Activated CD8-positive, alpha-beta memory T cell treated with anti-CD3 and anti-CD28 coated beads, Interleukin-2, amount 10 ng/mL, durations not matched to agents 7 days and 5 days (primary cell): Measurements from ENCODE around the gene PTPN12. TPM values are rescaled to one million over a fixed set of nuclear protein-coding genes. Genes with fewer than 3 reads are reported as not detected.

Experiments
- ATAC-seq: fragments of 150-1000 bp; cut with Tn5 transposase; one replicate; pipeline ENCODE4 v1.10.0; 2021; ENCODE audit warnings: moderate library complexity
- CTCF ChIA-PET: fragments of 350-600 bp; sonication (Branson Sonifier 250); formaldehyde crosslinking; loops from one replicate; lab custom pipeline; 2021; ENCODE audit warnings: antibody characterized with exemption; lab: Charles Lee
- DNase-seq: peaks from one replicate; pipeline ENCODE4 v3.0.0-alpha.2; 2020
- H3K27ac Mint-ChIP-seq: one replicate; pipeline ENCODE4 v1.8.0; 2021; ENCODE audit warnings: mild to moderate bottlenecking, mixed read lengths
- H3K27me3 Mint-ChIP-seq: one replicate; pipeline ENCODE4 v1.8.0; 2021; ENCODE audit warnings: mixed read lengths
- H3K36me3 Mint-ChIP-seq: one replicate; pipeline ENCODE4 v1.8.0; 2021; ENCODE audit warnings: mild to moderate bottlenecking, mixed read lengths
- H3K4me1 Mint-ChIP-seq: one replicate; pipeline ENCODE4 v1.8.0; 2021; ENCODE audit warnings: mixed read lengths
- H3K4me3 Mint-ChIP-seq: one replicate; pipeline ENCODE4 v1.8.0; 2021; ENCODE audit warnings: mild to moderate bottlenecking, moderate library complexity, mixed read lengths
- H3K9me3 Mint-ChIP-seq: one replicate; pipeline ENCODE4 v1.8.0; 2022; ENCODE audit warnings: low read depth, mixed read lengths
- total RNA-seq, 2 experiments: library from RNA; stranded (reverse); gene quantifications; one replicate each; pipeline ENCODE4 v1.2.3, GENCODE V29; 2021

Gene PTPN12
- total RNA-seq, 2 experiments from 2014 or later = 20.6 to 20.8 TPM

DNA sequence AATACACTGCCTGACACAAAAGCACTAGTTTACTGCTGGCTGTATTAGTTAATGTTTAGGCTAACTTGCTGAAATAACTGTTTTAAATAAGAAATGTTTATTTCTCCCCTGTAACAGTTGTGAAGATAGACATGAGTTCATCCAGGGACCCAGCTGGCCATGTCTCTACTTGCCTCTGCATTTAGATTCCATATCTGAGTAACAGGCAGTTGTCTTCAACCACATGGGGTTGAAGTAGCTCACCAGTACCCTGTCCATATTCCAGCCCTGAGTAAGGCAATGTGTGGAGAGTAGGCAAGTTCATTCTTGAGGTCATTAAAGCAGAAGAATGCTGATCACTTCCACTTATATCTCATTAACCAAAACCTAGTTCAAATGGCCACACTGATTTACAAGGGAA lies 128.1 kb downstream of the PTPN12 start:
- Mint-ChIP-seq H3K4me3 (no peak overlapping the region), H3K27me3 (no peaks in the 10 kb centered on the region), H3K9me3 (no peaks in the 10 kb centered on the region), H3K27ac (no peak overlapping the region), H3K36me3 (no peaks in the 10 kb centered on the region), H3K4me1 (no peaks in the 10 kb centered on the region)
- ATAC-seq = no peak
- no peak for DNase-seq
- CTCF ChIA-PET = interaction anchor here (1.0 to 2.2 kb wide), 2 partner anchors 9 to 14 kb away, joined by 3 to 10 read pairs; no protein-coding TSS in a partner anchor

GRCh38 chr7:77667459-77668086 lies 130.5 kb downstream of the PTPN12 start:
- no peak overlapping the region for H3K27ac Mint-ChIP-seq
- DNase-seq (no peak), ATAC-seq (no peak)
- no peaks in the 10 kb centered on the region for H3K27me3 Mint-ChIP-seq
- no peaks in the 10 kb centered on the region for H3K4me1 Mint-ChIP-seq
- CTCF ChIA-PET = interaction anchor here (0.9 to 2.2 kb wide), 3 partner anchors 9 to 92 kb away, joined by 3 to 7 read pairs (median 3); no protein-coding TSS in a partner anchor
- H3K9me3 Mint-ChIP-seq = no peaks in the 10 kb centered on the region
- no peak overlapping the region for H3K4me3 Mint-ChIP-seq
- H3K36me3 Mint-ChIP-seq = no peaks in the 10 kb centered on the region

DNA sequence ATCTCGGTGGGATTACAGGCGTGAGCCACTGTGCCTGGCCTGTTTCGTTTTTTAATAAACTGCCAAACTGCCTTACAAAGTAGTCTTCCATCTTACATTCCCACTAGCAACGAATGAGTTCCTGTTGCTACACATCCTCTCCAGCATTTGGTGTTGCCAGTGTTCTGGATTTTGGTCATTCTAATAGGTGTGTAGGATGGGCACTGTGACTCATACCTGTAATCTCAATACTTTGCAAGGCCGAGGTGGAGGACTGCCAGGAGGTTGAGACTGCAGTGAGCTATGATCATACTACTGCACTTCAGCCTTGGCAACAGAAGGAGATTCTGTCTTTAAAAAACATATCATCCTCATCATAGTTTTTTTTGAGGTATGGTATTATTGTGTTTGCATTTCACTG lies 137.8 kb downstream of the PTPN12 start:
- CTCF ChIA-PET = interaction anchor here (1.1 to 3.1 kb wide), 3 partner anchors 10 to 84 kb away, joined by 3 to 15 read pairs (median 6); no protein-coding TSS in a partner anchor
- ATAC-seq (peak; percentile 49), DNase-seq (no peak)
- Mint-ChIP-seq H3K4me1 (peaks cover 4% of the 10 kb centered on the region), H3K27ac (no peak overlapping the region), H3K4me3 (no peak overlapping the region), H3K9me3 (no peaks in the 10 kb centered on the region), H3K27me3 (no peaks in the 10 kb centered on the region), H3K36me3 (no peaks in the 10 kb centered on the region)

DNA sequence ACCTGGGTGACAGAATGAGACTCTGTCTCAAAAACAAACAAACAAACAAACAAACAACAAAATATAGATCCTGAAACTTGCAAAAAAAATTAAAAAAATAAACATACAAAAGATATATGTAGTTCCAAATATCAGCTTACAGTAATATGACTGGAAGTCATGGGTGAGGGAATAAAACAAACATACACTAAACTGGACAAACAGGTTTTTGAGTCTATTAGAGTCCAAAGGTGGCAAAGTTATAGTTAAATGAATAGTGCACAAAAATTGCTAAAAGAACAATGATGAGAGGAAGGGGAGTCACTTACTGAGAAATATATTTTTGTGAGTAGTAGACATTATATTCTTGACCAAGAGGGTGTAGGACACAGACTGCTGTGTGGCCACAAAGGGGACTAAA lies 142.5 kb downstream of the PTPN12 start:
- no peak overlapping the region for H3K4me3 Mint-ChIP-seq
- ATAC-seq = no peak
- CTCF ChIA-PET = interaction anchor here (1.0 kb wide), 1 partner anchor 26 kb away, joined by 3 read pairs; no protein-coding TSS in a partner anchor

DNA sequence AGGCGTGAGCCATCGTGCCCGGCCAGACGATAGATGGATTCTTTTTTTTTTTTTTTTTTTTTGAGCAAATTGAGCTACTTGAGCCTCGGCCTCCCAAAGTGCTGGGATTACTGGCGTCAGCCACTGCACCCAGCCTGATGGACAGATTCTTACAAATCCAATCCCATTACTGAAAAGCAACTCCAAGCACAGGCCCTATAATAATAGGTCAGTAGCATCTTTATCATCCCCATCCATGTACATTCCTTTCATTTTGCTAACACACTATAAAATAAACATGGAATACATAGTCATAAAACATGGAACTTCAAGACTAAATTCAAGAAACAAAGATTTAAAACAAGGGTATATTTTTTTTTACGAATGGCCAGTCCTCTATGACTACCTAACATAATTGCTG lies 143.2 kb downstream of the PTPN12 start:
- Mint-ChIP-seq H3K9me3 (no peaks in the 10 kb centered on the region), H3K4me1 (no peaks in the 10 kb centered on the region), H3K4me3 (no peak overlapping the region), H3K27ac (no peak overlapping the region), H3K27me3 (no peaks in the 10 kb centered on the region), H3K36me3 (peaks cover 15% of the 10 kb centered on the region)
- ATAC-seq = no peak
- CTCF ChIA-PET = interaction anchor here (0.6 kb wide), 1 partner anchor 16 kb away, joined by 3 read pairs; no protein-coding TSS in a partner anchor
- no peak for DNase-seq

More for the DNA sequence above, 142.5 kb downstream of the PTPN12 start:
- no peaks in the 10 kb centered on the region for H3K27me3 Mint-ChIP-seq
- H3K36me3 Mint-ChIP-seq = peaks cover 15% of the 10 kb centered on the region
- DNase-seq = no peak
- H3K4me1 Mint-ChIP-seq = peaks cover 4% of the 10 kb centered on the region
- H3K27ac Mint-ChIP-seq = no peak overlapping the region
- H3K9me3 Mint-ChIP-seq = no peaks in the 10 kb centered on the region

DNA sequence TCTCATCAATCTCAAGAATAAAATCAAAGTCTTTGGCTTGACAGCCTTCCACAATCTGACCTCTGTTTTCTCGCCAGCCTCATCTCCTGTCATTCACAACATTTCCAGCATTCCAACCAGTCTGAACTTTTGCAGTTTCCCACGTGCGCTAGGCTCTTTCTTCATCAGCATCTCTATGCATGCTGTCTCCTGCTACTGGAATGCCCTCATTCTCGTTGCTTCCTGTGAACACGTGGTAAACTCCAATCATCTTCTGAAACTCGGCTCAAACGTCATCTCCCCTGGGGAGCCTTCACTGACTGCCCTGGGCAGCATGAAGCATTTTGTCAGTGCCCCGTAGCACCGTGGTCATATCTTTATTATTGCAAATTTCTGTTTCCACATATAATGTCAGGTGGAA lies 146.9 kb downstream of the PTPN12 start:
- Mint-ChIP-seq H3K4me1 (peaks cover 21% of the 10 kb centered on the region), H3K36me3 (peaks cover 24% of the 10 kb centered on the region), H3K9me3 (peaks cover 3% of the 10 kb centered on the region), H3K4me3 (no peak overlapping the region), H3K27ac (no peak overlapping the region), H3K27me3 (no peaks in the 10 kb centered on the region)
- no peak for DNase-seq
- CTCF ChIA-PET = interaction anchor here (0.6 to 1.5 kb wide), 3 partner anchors 12 to 356 kb away, joined by 3 to 7 read pairs (median 3); partner anchors contain the start of gene RSBN1L
- no peak for ATAC-seq

- Mint-ChIP-seq H3K4me3 (no peak overlapping the region), H3K36me3 (peaks cover 28% of the 10 kb centered on the region), H3K4me1 (peaks cover 21% of the 10 kb centered on the region), H3K27me3 (no peaks in the 10 kb centered on the region), H3K27ac (no peak overlapping the region), H3K9me3 (peaks cover 3% of the 10 kb centered on the region)
- ATAC-seq (no peak), DNase-seq (no peak)
- CTCF ChIA-PET = interaction anchor here (1.0 to 2.6 kb wide), 4 partner anchors 10 to 355 kb away, joined by 3 to 7 read pairs (median 5); partner anchors contain the start of gene RSBN1L
Measured at GRCh38 chr7:77685233-77685632, 148.1 kb downstream of the PTPN12 start.

GRCh38 chr7:77687100-77687746 lies 150.1 kb downstream of the PTPN12 start:
- DNase-seq (no peak), ATAC-seq (peak; percentile 32)
- Mint-ChIP-seq H3K36me3 (peaks cover 29% of the 10 kb centered on the region), H3K4me1 (peaks cover 21% of the 10 kb centered on the region), H3K27me3 (no peaks in the 10 kb centered on the region), H3K4me3 (peak overlapping the region; percentile 53), H3K9me3 (peaks cover 3% of the 10 kb centered on the region), H3K27ac (peak overlapping the region; percentile 81)
- CTCF ChIA-PET = interaction anchor here (0.7 to 2.6 kb wide), 6 partner anchors 9 to 361 kb away, joined by 3 to 13 read pairs (median 6); partner anchors contain the start of gene RSBN1L

GRCh38 chr7:77687747-77688144 lies 150.7 kb downstream of the PTPN12 start:
- peak; percentile 84 for ATAC-seq
- Mint-ChIP-seq H3K27me3 (no peaks in the 10 kb centered on the region), H3K4me3 (peak overlapping the region; percentile 53), H3K27ac (peak overlapping the region; percentile 81), H3K4me1 (peaks cover 23% of the 10 kb centered on the region), H3K36me3 (peaks cover 29% of the 10 kb centered on the region), H3K9me3 (peaks cover 3% of the 10 kb centered on the region)
- CTCF ChIA-PET = interaction anchor here (0.7 to 2.6 kb wide), 6 partner anchors 8 to 361 kb away, joined by 3 to 13 read pairs (median 6); partner anchors contain the start of gene RSBN1L
- peak; percentile 67 for DNase-seq

Other genes with a start within 250 kb of the PTPN12 start
- 1 to 10 TPM; 3.5 to 4.0 TPM for gene GSAP, start 120.9 kb upstream of the PTPN12 start, total RNA-seq
- 10 to 100 TPM; 23.3 to 26.7 TPM for gene RSBN1L, start 159.2 kb downstream of the PTPN12 start, total RNA-seq